Measurements from ENCODE around the gene RRP8. TPM values are rescaled to one million over a fixed set of nuclear protein-coding genes. Genes with fewer than 3 reads are reported as not detected.
A peak's percentile ranks its signal among the peaks of the same experiment; 100 is the strongest.

RRP8 gene
- total RNA-seq, 2 donors from 2014 or later, result 5.4 to 8.9 TPM

DNA sequence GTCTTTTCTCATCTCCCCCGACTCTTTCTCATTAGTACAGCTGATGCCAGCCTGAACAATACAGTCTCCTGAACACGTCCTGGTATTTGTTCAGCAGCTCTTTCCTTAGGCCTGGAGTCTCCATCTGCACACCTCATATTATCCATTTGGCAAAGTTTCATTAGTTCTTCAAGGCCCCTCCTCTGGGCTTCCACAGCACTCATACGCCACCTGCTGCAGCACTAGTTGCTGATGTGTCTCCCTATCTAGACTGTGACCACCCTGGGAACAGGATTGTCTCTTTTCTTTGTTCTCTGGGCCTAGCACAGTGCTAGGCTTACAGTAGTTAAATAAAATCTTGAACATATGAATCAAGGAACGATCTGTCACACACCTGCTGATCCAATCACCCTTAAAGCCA, 35.0 kb upstream of the RRP8 start:
- no peaks in the 10 kb centered on the region for H3K36me3 ChIP-seq (replicated peaks in 1 of 2; ENCODE audit: insufficient read depth in 1 of 2, low read depth in 2 of 2)
- H3K9me3 ChIP-seq, result no peaks in the 10 kb centered on the region
- TF ChIP-seq, protein P1, sequence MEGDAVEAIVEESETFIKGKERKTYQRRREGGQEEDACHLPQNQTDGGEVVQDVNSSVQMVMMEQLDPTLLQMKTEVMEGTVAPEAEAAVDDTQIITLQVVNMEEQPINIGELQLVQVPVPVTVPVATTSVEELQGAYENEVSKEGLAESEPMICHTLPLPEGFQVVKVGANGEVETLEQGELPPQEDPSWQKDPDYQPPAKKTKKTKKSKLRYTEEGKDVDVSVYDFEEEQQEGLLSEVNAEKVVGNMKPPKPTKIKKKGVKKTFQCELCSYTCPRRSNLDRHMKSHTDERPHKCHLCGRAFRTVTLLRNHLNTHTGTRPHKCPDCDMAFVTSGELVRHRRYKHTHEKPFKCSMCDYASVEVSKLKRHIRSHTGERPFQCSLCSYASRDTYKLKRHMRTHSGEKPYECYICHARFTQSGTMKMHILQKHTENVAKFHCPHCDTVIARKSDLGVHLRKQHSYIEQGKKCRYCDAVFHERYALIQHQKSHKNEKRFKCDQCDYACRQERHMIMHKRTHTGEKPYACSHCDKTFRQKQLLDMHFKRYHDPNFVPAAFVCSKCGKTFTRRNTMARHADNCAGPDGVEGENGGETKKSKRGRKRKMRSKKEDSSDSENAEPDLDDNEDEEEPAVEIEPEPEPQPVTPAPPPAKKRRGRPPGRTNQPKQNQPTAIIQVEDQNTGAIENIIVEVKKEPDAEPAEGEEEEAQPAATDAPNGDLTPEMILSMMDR (IDR thresholded peaks at IDR 0.05), result peak in 4 of 7 experiments; percentile 16 to 43 (median 22)
- no peak for TF ChIP-seq POLR2A (IDR thresholded peaks at IDR 0.05)
- no peak for ATAC-seq
- DNase-seq, result peak in 2 of 4 donors; percentile 25 to 48
- 55 to 59% methylated on average over 4 of the region's 4 CpGs for WGBS, 2 donors
- H3K4me3 ChIP-seq, result no peak overlapping the region
- H3K27me3 ChIP-seq, result no peaks in the 10 kb centered on the region
- peaks cover 42% of the 10 kb centered on the region for H3K4me1 ChIP-seq
- intact Hi-C loops (cut with DNase I), result no loop called here
- H3K27ac ChIP-seq, result peak overlapping the region in 1 of 4 donors; percentile 5

DNA sequence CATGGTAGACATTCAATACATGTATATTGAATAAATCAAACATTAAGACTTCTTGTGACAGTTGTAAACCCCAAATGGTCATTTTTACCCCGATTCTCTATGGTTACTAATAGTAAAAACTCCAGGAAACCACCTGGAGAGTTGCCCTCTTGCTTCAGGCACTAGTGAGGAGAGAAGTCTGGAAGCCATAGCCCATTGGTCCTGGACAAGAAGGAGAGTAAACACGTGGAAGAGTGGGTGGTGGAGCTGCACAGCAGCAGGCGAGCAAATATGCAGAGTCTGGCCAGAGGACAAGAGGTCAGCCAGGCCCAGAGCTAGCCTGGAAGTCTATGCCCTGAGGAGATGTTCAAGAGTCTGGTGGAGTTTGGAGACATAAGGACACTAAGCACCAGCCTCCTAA, 34.5 kb upstream of the RRP8 start:
- ATAC-seq, result peak; percentile 56
- peaks cover 44% of the 10 kb centered on the region for H3K4me1 ChIP-seq
- TF ChIP-seq, protein P1 (IDR thresholded peaks at IDR 0.05), result no peak
- TF ChIP-seq POLR2A (IDR thresholded peaks at IDR 0.05), result no peak
- no peaks in the 10 kb centered on the region for H3K27me3 ChIP-seq
- peak in 2 of 4 donors; percentile 47 to 56 for DNase-seq
- no peak overlapping the region for H3K4me3 ChIP-seq
- H3K27ac ChIP-seq, result peak overlapping the region in 1 of 4 donors; percentile 5
- intact Hi-C loops (cut with DNase I), result no loop called here
- H3K36me3 ChIP-seq (replicated peaks in 1 of 2; ENCODE audit: insufficient read depth in 1 of 2, low read depth in 2 of 2), result no peaks in the 10 kb centered on the region
- no peaks in the 10 kb centered on the region for H3K9me3 ChIP-seq
- 10 to 17% methylated on average over 3 of the region's 3 CpGs for WGBS, 2 donors

DNA sequence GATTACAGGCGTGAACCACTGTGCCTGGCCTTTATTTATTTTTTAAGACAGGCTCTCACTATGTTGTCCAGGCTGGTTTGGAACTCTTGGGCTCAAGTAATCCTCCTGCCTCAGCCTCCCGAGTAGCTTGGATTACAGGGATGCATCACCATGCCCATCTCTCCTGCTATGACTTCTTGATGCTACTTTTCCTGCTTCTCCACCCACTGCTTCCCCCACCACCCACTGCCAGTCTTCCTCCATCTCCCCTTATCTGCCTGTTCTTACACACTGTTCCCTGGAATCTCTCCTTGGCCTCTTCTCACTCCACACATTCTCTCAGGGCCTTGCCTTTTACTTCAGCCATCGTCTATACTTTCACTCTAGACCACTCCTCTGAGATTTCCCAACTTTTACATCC, 33.1 kb upstream of the RRP8 start:
- Histone ChIP-seq H3K4me1 (peaks cover 44% of the 10 kb centered on the region), H3K36me3 (replicated peaks in 1 of 2; ENCODE audit: insufficient read depth in 1 of 2, low read depth in 2 of 2) (no peaks in the 10 kb centered on the region), H3K27me3 (no peaks in the 10 kb centered on the region), H3K27ac (peak overlapping the region in 2 of 4 donors; percentile 15 to 69), H3K9me3 (no peaks in the 10 kb centered on the region), H3K4me3 (no peak overlapping the region)
- no peak for ATAC-seq
- TF ChIP-seq, protein P1 (IDR thresholded peaks at IDR 0.05), result no peak
- TF ChIP-seq POLR2A (IDR thresholded peaks at IDR 0.05), result no peak
- intact Hi-C loops (cut with DNase I), result no loop called here
- no peak for DNase-seq
- 86 to 87% methylated on average over 3 of the region's 3 CpGs for WGBS, 2 donors

DNA sequence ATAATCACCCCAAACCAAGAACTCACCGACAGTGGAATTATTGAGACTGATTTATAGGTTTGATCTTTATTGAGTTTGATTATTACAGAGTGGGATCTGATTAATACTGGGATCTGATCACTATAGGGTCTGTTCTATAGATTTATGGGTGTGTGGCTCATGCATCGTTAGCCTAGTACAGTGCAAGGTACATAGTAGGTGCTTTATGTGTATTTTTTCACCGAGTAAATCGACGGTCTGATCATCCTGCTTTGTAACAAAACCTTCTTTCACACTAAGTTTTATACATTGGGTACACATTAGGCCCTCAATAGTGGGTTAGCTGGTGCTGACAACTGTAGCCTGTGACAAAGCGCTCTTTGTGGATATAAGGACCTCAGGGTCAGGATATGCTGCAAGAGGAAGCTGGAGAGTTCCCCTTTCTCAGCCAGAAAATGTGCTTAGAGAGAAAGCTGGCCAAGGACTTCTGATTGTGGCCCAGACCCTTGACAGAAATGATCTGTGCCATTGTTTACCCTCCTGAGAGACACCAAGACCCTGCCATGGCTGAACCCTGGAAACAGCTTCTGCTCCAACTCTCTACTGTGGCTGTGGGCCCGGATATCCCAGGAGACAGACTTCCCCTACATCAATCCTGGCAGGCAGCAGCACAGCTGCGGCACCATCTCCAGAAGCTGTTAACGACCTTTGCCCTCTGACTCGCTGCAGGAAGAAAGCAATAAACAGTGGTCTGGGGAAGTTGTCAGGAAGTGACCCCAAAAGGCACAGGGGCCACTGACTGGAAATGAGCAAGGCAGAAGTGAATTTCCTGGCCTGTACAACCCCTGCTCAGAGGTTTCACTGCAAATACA, 31.9 kb upstream of the RRP8 start:
- no peaks in the 10 kb centered on the region for H3K9me3 ChIP-seq
- no peaks in the 10 kb centered on the region for H3K27me3 ChIP-seq
- peaks cover 55% of the 10 kb centered on the region for H3K4me1 ChIP-seq
- intact Hi-C loops (cut with DNase I), result no loop called here
- WGBS, 2 donors, result 28 to 34% methylated on average over 10 of the region's 10 CpGs
- H3K27ac ChIP-seq, result peak overlapping the region; percentile 41 to 76 (median 70)
- DNase-seq (peak in 1 of 4 donors; percentile 58), ATAC-seq (peak; percentile 33)
- H3K36me3 ChIP-seq (replicated peaks in 1 of 2; ENCODE audit: insufficient read depth in 1 of 2, low read depth in 2 of 2), result no peaks in the 10 kb centered on the region
- TF ChIP-seq, protein P1 (IDR thresholded peaks at IDR 0.05), result no peak
- TF ChIP-seq POLR2A (IDR thresholded peaks at IDR 0.05), result no peak
- H3K4me3 ChIP-seq, result no peak overlapping the region
